HG03060 (cell line): ENCODE results near the gene ZBED5.
"Not testable (repeated sequence)": the region's sequence is repeated elsewhere in the genome, so short reads cannot be mapped to it uniquely, and the experiment has no call there.

Experiments used
- ATAC-seq: cut with Tn5 transposase; IDR thresholded peaks from one replicate; pipeline ENCODE4 v1.9.1; 2021; ENCODE audit warnings: low read depth, moderate number of reproducible peaks; ENCODE audit not compliant: unreplicated experiment

Gene ZBED5

DNA sequence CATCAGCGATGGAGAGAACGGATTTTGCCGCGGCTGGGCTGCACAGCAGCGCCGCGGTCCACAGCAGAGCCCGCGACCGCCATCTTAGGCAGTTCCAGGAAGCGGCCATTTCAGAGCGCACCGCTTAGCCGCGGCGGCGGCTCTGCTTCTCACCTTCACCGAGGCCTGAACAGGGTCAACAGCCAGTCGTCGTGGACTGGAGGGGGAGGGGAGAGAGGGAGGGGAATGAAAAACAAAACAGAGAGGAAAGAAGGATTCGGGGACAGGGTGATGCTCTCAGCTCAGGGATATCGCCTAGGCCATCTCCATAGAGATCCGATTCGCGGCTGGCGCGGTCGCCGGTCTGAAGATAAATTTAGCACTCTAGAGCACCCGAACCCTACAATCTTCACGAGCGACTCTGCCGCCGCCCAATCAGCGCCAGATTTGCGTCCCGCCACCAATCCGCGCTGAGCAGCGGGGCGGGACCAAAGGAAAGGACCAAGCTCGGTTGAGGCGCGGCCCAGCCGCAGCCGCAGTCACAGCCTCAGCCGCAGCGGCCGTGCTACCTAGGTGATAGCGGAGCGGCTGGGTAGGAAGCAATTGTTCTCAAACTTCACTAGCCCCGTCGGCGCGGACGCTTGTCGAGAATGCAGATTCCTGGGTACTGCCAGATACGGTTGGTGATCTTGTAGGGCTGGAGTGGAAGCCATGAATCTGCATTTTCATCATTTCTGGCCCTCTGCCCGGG lies at the start of gene ZBED5:
ZBED5 (minus strand) TSS at position 345 of the 730 bp plus-strand sequence. CDS start 3,108 bp downstream, outside the sequence.
- peak; percentile 94 for ATAC-seq

GRCh38 chr11:10906521-10906920 lies 48.7 kb upstream of the ZBED5 start:
- no peak for ATAC-seq

DNA sequence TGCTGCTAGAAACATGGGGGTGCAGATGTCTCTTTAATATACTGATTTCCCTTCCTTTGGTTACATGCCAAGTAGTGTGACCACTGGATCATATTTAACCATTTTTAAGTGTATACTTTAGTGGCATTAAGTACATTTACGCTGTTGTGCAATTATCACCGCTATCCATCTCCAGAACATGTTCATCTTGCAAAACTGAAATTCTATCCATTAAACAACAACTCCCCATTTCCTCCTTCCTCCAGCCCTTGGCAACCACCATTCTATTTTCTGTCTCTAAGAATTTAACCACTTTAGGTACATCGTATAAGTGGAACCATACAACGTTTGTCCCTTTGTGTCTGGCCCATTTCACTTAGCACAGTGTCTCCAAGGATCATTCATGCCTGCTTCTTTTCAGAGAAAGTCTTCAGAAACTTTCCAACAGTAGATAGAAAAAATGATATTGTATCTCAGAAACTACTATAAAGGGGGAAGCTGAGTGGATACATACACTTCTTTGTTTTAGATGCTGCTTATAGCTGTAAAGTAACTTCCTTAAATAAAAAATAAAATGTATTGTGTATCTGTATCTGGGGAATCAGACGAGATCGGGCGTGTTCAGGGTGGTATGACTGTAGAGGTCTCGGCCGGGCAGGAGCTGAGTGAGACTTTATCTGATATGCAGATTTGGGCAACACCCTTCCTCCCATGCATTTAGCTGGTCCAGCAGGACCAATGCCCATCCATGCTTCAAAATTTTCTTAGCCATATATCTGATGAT lies 44.6 kb upstream of the ZBED5 start:
- ATAC-seq, result no peak

DNA sequence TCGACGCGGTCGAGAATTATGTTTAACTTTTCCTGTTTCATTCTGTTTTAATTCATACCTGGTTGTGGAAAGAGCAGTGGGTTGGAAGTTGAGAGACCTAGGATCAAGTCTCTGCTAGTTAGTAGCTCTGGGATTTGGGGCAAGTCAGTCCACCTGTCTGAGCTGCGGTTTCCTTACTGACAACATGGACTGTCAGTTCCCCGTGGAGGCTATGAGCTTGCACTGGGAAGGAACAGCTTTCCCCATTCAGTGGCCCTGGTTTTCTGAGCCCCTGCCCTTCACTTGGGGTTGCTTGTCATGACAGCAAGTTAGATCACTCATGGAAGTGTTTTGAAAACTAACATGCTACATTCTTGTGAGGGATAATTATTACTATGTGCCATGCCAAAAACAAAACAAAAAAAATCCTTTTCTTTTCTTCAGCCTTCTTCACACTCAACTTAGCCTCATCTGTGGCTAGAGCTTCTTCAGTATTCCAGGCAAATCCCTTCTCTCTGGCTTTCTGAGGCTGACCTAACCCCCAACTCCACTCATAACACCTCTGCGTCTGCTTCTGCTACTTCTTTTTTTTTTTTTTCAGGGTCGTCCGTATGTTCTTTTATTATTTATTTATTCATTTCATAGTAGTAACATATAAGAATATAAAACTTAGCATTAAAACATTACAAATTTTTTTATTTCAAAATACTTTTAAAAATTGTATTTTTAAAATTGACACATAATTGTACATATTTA lies 43.0 kb upstream of the ZBED5 start:
- no peak for ATAC-seq

DNA sequence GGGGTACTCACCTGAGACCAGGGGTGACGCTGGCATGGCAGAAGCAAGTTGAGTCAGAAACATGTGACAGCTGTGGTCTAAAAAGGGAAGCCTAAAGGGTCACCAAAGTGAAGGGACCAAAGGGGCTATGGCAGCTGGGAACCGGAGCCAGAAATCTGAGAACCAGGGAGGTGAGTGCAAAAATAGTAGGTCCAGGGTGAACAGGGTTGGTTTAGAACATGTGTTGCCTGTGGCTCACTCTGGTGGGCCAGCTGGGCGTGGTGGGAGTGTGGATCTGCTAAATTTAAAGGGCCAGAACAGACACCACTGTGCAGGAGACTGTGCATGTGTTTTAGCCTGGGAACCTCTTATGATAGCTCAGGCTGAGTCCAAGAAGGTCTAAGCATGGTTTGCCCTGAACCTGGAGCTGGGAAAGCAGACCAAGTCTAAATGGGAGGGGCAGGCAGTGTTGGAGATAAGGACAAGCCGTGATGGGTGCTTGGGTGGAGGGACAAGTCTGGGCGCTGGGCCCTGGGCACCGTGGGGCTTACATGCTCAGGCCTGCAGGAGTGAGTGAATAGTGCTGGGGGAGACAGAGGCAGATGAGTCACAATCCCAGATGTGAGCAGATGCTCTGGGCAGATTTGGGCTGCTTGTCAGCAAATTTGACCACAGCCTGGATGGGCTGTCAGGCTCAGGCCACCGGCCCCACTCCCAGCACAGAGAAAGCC lies 41.4 kb upstream of the ZBED5 start:
- no peak for ATAC-seq

GRCh38 chr11:10898763-10899025 lies 40.8 kb upstream of the ZBED5 start:
- ATAC-seq, result no peak

- ATAC-seq, result no peak
Observed at GRCh38 chr11:10898003-10898762, 40.3 kb upstream of the ZBED5 start.

- no peak for ATAC-seq
Observed at GRCh38 chr11:10897150-10897549, 39.3 kb upstream of the ZBED5 start.

DNA sequence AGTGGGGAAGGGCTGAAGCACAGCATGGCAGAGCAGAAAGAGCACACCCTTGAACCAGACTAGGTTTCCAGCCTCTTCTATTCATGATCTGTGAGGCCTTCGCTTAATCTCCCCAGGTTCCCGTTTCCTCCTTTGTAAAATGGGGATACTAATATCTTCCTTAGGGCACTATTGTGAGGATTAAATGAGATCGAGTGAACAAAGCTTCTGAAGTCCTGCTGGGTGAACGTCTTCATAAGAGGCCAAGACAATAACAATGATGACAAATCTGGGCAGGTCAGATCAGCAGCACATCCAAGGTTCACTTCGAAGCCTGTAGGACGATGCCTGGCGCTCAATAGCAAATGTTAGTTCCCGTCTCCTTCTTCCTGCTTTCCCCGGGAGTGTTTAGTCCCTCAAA lies 38.6 kb upstream of the ZBED5 start:
- no peak for ATAC-seq

- no peak for ATAC-seq
Observed at GRCh38 chr11:10895285-10895684, 37.4 kb upstream of the ZBED5 start.

DNA sequence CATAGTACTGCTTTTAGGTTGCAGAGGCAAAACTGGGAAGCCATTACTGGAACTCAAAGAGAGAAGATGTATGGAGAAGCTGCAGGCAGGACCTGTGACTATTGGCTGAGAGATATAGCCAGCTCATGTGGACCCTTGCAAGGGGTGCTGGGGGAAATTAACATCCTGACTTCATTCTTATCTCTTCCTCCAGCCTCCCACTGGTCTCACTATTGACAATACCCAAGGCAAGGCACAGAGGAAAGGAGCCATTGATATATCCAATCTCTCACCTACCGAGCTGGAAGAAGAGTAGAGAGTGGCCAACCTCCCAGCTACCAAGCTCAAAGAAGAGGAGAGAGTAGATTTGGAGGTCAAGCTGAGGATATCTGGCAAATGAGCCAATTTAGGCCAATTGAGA lies 36.8 kb upstream of the ZBED5 start:
- no peak for ATAC-seq

GRCh38 chr11:10893714-10894151 lies 35.9 kb upstream of the ZBED5 start:
- no peak for ATAC-seq

- ATAC-seq, result no peak
Observed at GRCh38 chr11:10892250-10892649, 34.4 kb upstream of the ZBED5 start.

- no peak for ATAC-seq
Observed at GRCh38 chr11:10891151-10891720, 33.4 kb upstream of the ZBED5 start.

GRCh38 chr11:10890083-10890482 lies 32.2 kb upstream of the ZBED5 start:
- ATAC-seq, result not testable (repeated sequence)

- ATAC-seq, result no peak
Observed at GRCh38 chr11:10887307-10887706, 29.5 kb upstream of the ZBED5 start.

GRCh38 chr11:10886652-10887250 lies 28.9 kb upstream of the ZBED5 start:
- ATAC-seq, result no peak

GRCh38 chr11:10885703-10886363 lies 28.0 kb upstream of the ZBED5 start:
- no peak for ATAC-seq

DNA sequence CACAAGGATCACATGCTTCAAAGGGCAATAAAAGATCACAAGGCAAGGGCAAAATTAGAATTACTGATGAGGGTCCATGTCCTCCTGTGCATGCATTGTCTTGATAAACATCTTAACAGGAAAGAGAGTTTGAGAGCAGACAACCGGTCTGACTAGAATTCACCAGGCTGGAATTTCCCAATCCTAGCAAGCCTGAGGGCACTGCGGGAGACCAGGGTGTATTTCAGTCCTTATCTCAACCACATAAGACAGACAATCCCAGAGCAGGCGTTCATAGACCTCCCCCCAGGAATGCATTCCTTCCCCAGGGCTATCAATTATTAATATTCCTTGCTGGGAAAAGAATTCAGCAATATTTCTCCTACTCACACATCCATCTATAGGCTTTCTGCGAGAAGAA lies 26.4 kb upstream of the ZBED5 start:
- ATAC-seq, result not testable (repeated sequence)
